HFF-Myc (cell line): ENCODE measurements around the gene GYG2.
A peak's percentile ranks its signal among the peaks of the same experiment; 100 is the strongest.
"Not testable (repeated sequence)": the region's sequence is repeated elsewhere in the genome, so short reads cannot be mapped to it uniquely, and the experiment has no call there.

Source experiments
- DNase-seq: peaks from one replicate; pipeline ENCODE4 v3.0.0-alpha.2; 2011; ENCODE audit warnings: low read depth; ENCODE audit errors: extremely low read depth
- H3K4me3 ChIP-seq: replicated peaks from 2 replicates; pipeline ENCODE4 v1.5.1; 2011; ENCODE audit warnings: low read depth, mild to moderate bottlenecking, control low read depth, low read length
- TF ChIP-seq, protein P1 (sequence below): IDR thresholded peaks from 2 replicates; pipeline ENCODE4 v1.5.1; 2012; ENCODE audit warnings: mild to moderate bottlenecking, low read depth, low read length, control low read depth; ENCODE audit errors: missing control alignments

Gene GYG2

DNA sequence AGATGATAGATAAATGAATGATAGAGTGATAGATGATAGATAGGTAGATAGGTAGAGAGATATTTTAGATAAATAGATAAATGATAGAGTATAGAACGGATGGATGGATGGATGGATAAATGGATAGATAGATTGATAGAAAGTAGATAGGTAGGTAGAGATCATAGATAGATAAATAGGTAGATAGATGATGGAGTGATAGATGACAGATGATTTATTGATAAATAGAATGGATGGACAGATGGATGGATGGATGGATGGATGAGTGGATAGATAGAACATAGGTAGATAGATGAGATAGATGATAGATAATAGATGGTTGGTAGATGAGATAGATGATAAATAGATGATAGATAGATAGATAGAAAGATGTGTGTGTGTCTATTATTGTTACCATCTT is 50.9 kb downstream of the GYG2 start:
- DNase-seq = no peak
- H3K4me3 ChIP-seq = no peak overlapping the region
- TF ChIP-seq, protein P1, sequence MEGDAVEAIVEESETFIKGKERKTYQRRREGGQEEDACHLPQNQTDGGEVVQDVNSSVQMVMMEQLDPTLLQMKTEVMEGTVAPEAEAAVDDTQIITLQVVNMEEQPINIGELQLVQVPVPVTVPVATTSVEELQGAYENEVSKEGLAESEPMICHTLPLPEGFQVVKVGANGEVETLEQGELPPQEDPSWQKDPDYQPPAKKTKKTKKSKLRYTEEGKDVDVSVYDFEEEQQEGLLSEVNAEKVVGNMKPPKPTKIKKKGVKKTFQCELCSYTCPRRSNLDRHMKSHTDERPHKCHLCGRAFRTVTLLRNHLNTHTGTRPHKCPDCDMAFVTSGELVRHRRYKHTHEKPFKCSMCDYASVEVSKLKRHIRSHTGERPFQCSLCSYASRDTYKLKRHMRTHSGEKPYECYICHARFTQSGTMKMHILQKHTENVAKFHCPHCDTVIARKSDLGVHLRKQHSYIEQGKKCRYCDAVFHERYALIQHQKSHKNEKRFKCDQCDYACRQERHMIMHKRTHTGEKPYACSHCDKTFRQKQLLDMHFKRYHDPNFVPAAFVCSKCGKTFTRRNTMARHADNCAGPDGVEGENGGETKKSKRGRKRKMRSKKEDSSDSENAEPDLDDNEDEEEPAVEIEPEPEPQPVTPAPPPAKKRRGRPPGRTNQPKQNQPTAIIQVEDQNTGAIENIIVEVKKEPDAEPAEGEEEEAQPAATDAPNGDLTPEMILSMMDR = no peak

DNA sequence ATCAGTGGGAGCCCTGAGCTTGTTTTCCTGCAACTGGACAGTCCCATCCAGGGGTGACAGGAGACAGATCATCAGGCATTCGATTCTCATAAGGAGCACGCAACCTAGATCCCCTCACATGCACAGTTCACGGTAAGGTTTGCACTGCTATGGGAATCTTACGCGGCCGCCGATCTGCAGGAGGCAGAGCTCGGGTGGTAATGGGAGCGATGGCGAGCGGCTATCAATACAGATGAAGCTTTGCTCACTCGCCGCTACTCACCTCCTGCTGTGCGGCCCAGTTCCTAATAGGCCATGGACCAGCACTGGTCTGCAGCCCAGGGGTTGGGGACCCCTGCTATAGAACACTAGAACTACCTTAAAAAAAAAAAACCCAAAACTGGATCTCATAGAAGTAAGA is 55.0 kb downstream of the GYG2 start:
- DNase-seq = no peak
- no peak overlapping the region for H3K4me3 ChIP-seq
- TF ChIP-seq, protein P1 = no peak

DNA sequence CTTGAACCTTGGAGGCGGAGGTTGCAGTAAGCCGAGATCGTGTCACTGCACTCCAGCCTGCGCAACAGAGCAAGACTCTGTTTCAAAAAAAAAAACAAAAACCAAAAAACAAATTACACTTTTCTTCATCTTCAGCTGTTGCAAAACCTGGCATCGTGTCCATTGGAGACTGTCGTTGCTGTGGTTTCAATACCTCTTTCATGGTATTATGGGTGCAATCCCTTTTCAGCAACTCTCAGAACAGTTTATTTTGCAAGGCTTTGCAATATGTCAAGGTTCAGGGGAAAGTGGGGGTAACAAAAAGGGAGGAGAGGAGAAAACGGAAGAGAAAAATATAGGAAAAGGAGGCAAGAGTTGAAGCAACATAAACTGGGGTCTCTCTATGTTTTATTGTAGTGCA is 59.6 kb downstream of the GYG2 start:
- TF ChIP-seq, protein P1 = no peak
- H3K4me3 ChIP-seq = no peak overlapping the region
- DNase-seq = no peak

DNA sequence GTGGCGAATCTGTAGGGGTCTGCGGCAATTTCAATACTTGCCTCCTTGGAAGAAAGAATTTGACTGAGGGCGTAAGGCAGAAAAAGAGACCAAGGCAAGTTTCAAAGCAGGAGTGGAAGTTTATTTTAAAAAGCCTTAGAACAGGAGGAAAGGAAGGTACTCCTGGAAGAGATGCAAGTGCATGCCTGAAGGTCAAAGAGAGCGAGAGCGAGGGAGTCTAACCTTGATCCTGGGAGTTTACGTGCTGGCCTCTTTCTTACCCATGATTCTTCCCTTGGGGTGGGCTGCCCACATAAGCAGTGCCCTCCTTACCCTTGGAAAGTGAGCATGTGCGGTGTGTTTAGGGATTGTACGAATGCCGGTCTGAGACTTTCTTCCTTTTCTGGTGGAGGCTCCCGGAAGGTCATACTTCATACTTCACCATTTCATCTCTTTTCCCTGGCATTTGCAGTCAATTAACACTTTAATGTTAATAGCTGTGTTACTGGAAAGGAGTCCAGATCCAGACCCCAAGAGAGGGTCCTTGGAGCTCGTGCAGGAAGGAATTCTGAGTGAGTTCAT is 60.4 kb downstream of the GYG2 start:
- DNase-seq = no peak
- H3K4me3 ChIP-seq = peak overlapping the region; percentile 34
- TF ChIP-seq, protein P1 = no peak

DNA sequence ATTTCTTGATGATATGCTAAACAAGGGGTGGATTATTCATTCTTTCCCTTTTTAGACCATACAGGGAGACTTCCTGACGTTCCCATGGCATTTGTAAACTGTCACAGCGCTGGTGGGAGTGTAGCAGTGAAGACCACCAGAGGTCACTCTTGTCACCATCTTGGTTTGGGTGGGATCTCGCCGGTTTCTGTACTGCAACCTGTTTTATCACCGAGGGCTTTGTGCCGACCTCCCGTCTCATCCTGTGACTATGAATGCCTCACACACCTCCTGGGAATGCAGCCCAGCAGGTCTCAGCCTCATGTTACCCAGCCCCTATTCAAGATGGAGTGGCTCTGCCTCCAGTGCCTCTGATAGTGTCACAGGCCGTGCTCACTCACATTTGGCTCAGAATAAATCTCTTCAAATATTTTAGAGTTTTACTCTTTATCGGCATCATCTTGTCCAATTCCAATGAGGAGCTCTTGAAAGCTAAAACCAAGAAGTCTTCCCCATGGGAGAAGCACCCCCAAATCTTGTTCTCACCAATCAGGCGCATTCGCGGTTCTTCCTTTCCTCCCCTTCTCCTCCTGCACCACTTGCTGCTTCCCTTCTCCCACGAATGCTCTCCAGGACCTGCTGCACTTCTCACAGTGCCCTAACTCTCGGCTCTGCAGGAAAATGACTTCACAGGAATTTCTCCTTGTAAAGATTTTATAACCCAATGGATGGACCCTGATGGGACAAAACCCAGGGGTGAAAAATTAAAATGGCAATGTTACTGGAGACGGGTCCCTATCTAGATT is 61.2 kb downstream of the GYG2 start:
- H3K4me3 ChIP-seq = peak overlapping the region; percentile 34
- not testable (repeated sequence) for DNase-seq
- TF ChIP-seq, protein P1 = peak; percentile 33

DNA sequence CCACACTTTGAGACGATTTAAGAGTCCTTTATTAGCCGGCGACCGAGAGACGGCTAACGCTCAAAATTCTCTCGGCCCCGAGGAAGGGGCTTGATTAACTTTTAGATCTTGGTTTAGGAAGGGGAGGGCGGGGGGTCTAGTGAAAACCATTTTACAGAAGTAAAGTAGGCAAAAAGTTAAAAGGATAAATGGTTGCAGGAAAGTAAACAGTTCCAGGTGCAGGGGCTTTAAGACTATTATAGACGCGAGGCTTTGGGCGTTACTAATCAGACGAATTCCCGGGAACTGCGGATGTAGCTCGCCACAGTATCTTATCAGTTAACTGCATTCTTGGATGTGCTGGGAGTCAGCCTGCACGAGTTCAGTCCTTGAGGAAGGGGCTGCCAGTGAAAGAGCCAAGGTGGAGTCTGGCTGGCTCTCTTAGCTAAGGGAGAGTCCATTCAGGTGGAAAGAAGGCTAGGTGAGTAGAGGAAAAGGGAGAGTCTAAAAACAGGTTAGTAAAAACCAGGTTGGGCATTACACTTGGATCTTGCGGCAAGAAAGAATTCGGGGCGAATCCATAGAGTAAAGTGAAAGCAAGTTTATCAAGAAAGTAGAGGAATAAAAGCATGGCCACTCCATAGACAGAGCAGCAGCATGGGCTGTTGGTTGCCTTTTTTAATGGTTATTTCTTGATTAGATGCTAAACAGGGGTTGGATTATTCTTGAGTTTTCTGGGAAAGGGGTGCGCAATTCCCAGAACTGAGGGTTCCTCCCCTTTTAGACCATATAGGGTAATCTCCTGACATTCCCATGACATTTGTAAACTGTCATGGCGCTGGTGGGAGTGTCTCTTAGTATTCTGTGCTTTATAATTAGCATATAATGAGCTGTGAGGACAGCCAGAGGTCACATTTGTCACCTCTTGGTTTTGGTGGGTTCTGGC is 62.1 kb downstream of the GYG2 start:
- DNase-seq, H3K4me3 ChIP-seq: not testable (repeated sequence)

DNA sequence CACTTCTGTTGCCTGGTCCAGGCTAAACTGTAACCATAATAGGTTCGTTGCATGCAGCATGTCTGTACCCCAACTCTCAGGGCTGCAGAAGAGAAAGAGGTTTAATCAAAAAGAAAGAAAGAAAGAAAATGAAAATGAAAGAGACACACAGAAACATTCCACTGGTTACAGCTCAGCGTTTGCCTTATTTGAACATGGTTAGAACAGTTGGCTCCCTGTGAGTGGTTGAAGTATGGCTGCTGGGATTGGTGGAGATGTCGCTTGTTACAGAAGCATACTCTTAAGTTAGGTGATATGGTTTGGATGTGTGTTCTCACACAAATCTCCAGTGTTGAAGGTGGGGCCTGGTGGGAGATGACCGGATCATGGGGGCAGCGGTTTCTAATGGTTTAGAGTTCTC is 64.1 kb downstream of the GYG2 start:
- TF ChIP-seq, protein P1 = no peak
- DNase-seq = no peak
- no peak overlapping the region for H3K4me3 ChIP-seq
